DOHH2 (cell line): Measurements from ENCODE around the gene TCHH.
"Not testable (repeated sequence)": the region's sequence is repeated elsewhere in the genome, so short reads cannot be mapped to it uniquely, and the experiment has no call there.

Experiments
- H3F3A ChIP-seq: fragments of 200-600 bp; sonication (generic), shearing (Covaris generic); 2 replicates; pipeline ENCODE4 v1.6.0; 2016; ENCODE audit warnings: antibody characterized with exemption, mild to moderate bottlenecking; ENCODE audit not compliant: control insufficient read depth, insufficient read depth
- H3K27ac ChIP-seq: fragments of 200-600 bp; sonication (generic); 2 replicates; pipeline ENCODE4 v1.5.1; 2014; ENCODE audit warnings: low read depth, mild to moderate bottlenecking, low read length, moderate library complexity
- H3K27me3 ChIP-seq: fragments of 200-600 bp; sonication (generic); 2 replicates; pipeline ENCODE4 v1.6.1; 2014; ENCODE audit warnings: mild to moderate bottlenecking, low read length, mixed read lengths; ENCODE audit not compliant: control insufficient read depth
- H3K36me3 ChIP-seq: fragments of 200-600 bp; sonication (generic); 2 replicates; pipeline ENCODE4 v1.6.1; 2014; ENCODE audit warnings: mild to moderate bottlenecking, low read length, moderate library complexity, mixed read lengths; ENCODE audit not compliant: control insufficient read depth
- H3K4me1 ChIP-seq: fragments of 200-600 bp; sonication (generic); 2 replicates; pipeline ENCODE4 v1.6.1; 2014; ENCODE audit warnings: mild to moderate bottlenecking, low read length, mixed read lengths; ENCODE audit not compliant: control insufficient read depth
- H3K4me2 ChIP-seq: fragments of 200-600 bp; sonication (generic); 2 replicates; pipeline ENCODE4 v1.6.0; 2014; ENCODE audit warnings: mild to moderate bottlenecking, low read length, moderate library complexity
- H3K4me3 ChIP-seq: fragments of 200-600 bp; sonication (generic); 2 replicates; pipeline ENCODE4 v1.5.1; 2014; ENCODE audit warnings: mild to moderate bottlenecking, low read length, mixed read lengths
- H3K79me2 ChIP-seq: fragments of 200-600 bp; sonication (generic); 2 replicates; pipeline ENCODE4 v1.6.1; 2014; ENCODE audit warnings: mild to moderate bottlenecking, low read length, mixed read lengths; ENCODE audit not compliant: control insufficient read depth
- H3K9me2 ChIP-seq: fragments of 200-600 bp; sonication (generic); replicated peaks from 2 replicates; pipeline ENCODE4 v1.6.1; 2014; ENCODE audit warnings: mild to moderate bottlenecking, low read length, mixed read lengths; ENCODE audit not compliant: control insufficient read depth
- H3K9me3 ChIP-seq: fragments of 200-600 bp; sonication (generic); 2 replicates; pipeline ENCODE4 v1.6.1; 2014; ENCODE audit warnings: antibody characterized with exemption, low read length, mixed read lengths; ENCODE audit not compliant: control insufficient read depth, insufficient read depth
- H4K20me1 ChIP-seq: fragments of 200-600 bp; sonication (generic); 2 replicates; pipeline ENCODE4 v1.6.0; 2014; ENCODE audit warnings: low read depth, mild to moderate bottlenecking, antibody characterized with exemption, low read length, moderate library complexity; ENCODE audit not compliant: control insufficient read depth, insufficient read depth
- CTCF ChIP-seq: fragments of 200-600 bp; sonication (generic); IDR thresholded peaks from one replicate; pipeline ENCODE4 v1.5.1; 2014; ENCODE audit warnings: antibody characterized with exemption, mild to moderate bottlenecking, low read depth, low read length; ENCODE audit not compliant: poor library complexity, severe bottlenecking
- EZH2phosphoT487 ChIP-seq: fragments of 200-600 bp; sonication (generic); IDR thresholded peaks from 2 replicates; pipeline ENCODE4 v1.6.1; 2017; ENCODE audit warnings: borderline replicate concordance, mild to moderate bottlenecking, antibody characterized with exemption, low read length, moderate library complexity, mixed read lengths

Gene TCHH

GRCh38 chr1:152148981-152149380, 33.7 kb upstream of the TCHH start:
- Histone ChIP-seq H3K27me3 (no peaks in the 10 kb centered on the region), H4K20me1 (no peaks in the 10 kb centered on the region), H3K79me2 (no peaks in the 10 kb centered on the region), H3K9me2 (no peaks in the 10 kb centered on the region), H3F3A (no peaks in the 10 kb centered on the region), H3K36me3 (no peaks in the 10 kb centered on the region), H3K9me3 (peaks cover 11% of the 10 kb centered on the region; the same call in 1 of the 2 replicates), H3K27ac (no peak overlapping the region), H3K4me3 (no peak overlapping the region), H3K4me2 (no peak overlapping the region), H3K4me1 (no peaks in the 10 kb centered on the region)
- no peak for TF ChIP-seq CTCF
- TF ChIP-seq EZH2phosphoT487, result no peak

GRCh38 chr1:152148051-152148450, 32.8 kb upstream of the TCHH start:
- 0 out of 2 replicates have a peak, but pooled peaks cover 2% of the 10 kb centered on the region for H3K27me3 ChIP-seq
- H3K4me3 ChIP-seq, result no peak overlapping the region
- H3F3A ChIP-seq, result no peaks in the 10 kb centered on the region
- no peaks in the 10 kb centered on the region for H4K20me1 ChIP-seq
- TF ChIP-seq EZH2phosphoT487, result no peak
- H3K9me2 ChIP-seq, result no peaks in the 10 kb centered on the region
- no peak overlapping the region for H3K4me2 ChIP-seq
- H3K36me3 ChIP-seq, result no peaks in the 10 kb centered on the region
- peaks cover 11% of the 10 kb centered on the region; the same call in 1 of the 2 replicates for H3K9me3 ChIP-seq
- no peaks in the 10 kb centered on the region for H3K79me2 ChIP-seq
- H3K27ac ChIP-seq, result no peak overlapping the region
- no peaks in the 10 kb centered on the region for H3K4me1 ChIP-seq

- Histone ChIP-seq H3K79me2 (no peaks in the 10 kb centered on the region), H3K9me2 (no peaks in the 10 kb centered on the region), H3K27me3 (0 out of 2 replicates have a peak, but pooled peaks cover 2% of the 10 kb centered on the region)
Measured at GRCh38 chr1:152145769-152146168, 30.5 kb upstream of the TCHH start.

GRCh38 chr1:152144674-152145183, 29.5 kb upstream of the TCHH start:
- H3K27me3 ChIP-seq, H3K79me2 ChIP-seq: not testable (repeated sequence)
- H3K9me3 ChIP-seq, result peaks cover 11% of the 10 kb centered on the region; the same call in 1 of the 2 replicates

More at GRCh38 chr1:152145769-152146168, 30.5 kb upstream of the TCHH start:
- H3K4me2 ChIP-seq, result no peak overlapping the region
- no peaks in the 10 kb centered on the region for H3K4me1 ChIP-seq
- H3F3A ChIP-seq, result no peaks in the 10 kb centered on the region
- H3K4me3 ChIP-seq, result no peak overlapping the region
- H3K9me3 ChIP-seq, result peaks cover 11% of the 10 kb centered on the region; the same call in 1 of the 2 replicates
- no peak overlapping the region for H3K27ac ChIP-seq
- no peaks in the 10 kb centered on the region for H4K20me1 ChIP-seq
- TF ChIP-seq CTCF, result no peak
- no peak for TF ChIP-seq EZH2phosphoT487
- no peaks in the 10 kb centered on the region for H3K36me3 ChIP-seq

More at GRCh38 chr1:152144674-152145183, 29.5 kb upstream of the TCHH start:
- not testable (repeated sequence) for H3K4me3 ChIP-seq, H3F3A ChIP-seq, H3K9me2 ChIP-seq, H4K20me1 ChIP-seq, H3K36me3 ChIP-seq, H3K4me2 ChIP-seq, H3K27ac ChIP-seq, H3K4me1 ChIP-seq
